ENCODE measurements around the gene ADGRB3. TPM values are rescaled to one million over a fixed set of nuclear protein-coding genes. Genes with fewer than 3 reads are reported as not detected.
"Not testable (repeated sequence)": the region's sequence is repeated elsewhere in the genome, so short reads cannot be mapped to it uniquely, and the experiment has no call there.

The ADGRB3 gene
- total and polyA plus RNA-seq, 7 donors: 0.10 to 0.39 (median 0.21) TPM; not detected in 1

DNA sequence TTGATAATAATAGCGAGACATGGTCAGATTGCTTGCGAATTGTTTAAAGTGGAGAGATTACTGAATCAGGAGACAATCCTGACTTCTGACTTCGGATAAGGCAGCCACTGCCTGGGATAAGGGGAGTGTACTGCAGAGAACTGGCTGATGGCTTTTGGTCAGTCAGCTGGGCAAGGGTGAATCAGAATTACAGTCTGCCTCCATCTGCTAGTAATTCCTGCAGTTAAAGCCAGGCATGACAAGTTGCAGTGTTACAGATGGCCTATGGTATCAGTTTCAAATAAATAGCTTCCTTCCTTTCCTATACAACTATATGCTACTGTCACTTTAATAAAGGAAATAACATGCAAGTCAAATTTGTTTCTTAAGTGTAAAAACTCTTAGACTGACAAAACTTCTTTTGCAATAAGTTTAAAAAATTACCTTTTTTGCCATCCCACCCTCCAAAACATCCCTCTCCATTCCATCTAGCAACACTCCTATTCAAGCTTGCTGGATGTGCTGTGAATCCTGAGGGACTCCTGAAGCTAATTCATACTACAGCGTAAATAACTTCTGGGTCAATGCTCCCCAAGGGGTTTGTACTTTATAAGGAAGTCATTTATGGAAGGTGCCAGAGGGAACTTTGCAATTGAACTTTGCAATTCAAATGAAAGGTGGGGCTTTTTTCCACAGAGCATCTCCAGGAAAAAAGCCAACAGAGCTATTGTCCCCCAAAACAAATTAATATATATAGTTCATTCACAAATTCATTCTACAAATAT, 245.2 kb downstream of the ADGRB3 start:
- intact Hi-C loops (cut with DNase I): no loop called here
- TF ChIP-seq, protein P1, sequence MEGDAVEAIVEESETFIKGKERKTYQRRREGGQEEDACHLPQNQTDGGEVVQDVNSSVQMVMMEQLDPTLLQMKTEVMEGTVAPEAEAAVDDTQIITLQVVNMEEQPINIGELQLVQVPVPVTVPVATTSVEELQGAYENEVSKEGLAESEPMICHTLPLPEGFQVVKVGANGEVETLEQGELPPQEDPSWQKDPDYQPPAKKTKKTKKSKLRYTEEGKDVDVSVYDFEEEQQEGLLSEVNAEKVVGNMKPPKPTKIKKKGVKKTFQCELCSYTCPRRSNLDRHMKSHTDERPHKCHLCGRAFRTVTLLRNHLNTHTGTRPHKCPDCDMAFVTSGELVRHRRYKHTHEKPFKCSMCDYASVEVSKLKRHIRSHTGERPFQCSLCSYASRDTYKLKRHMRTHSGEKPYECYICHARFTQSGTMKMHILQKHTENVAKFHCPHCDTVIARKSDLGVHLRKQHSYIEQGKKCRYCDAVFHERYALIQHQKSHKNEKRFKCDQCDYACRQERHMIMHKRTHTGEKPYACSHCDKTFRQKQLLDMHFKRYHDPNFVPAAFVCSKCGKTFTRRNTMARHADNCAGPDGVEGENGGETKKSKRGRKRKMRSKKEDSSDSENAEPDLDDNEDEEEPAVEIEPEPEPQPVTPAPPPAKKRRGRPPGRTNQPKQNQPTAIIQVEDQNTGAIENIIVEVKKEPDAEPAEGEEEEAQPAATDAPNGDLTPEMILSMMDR (IDR thresholded peaks at IDR 0.05): no peak
- 65 to 73% (median 73%) methylated on average over 4 of the region's 4 CpGs for WGBS, 3 donors
- no peaks in the 10 kb centered on the region for H3K9me3 ChIP-seq
- no peaks in the 10 kb centered on the region for H3K4me1 ChIP-seq
- no peak for DNase-seq
- ATAC-seq: no peak
- no peak overlapping the region for H3K27ac ChIP-seq
- no peaks in the 10 kb centered on the region for H3K36me3 ChIP-seq (ENCODE audit: insufficient read depth in 1 of 2, low read depth in 1 of 2)
- no peak overlapping the region for H3K4me3 ChIP-seq
- H3K27me3 ChIP-seq (ENCODE audit: insufficient read depth in 3 of 3, low read length in 2 of 3): no peaks in the 10 kb centered on the region

DNA sequence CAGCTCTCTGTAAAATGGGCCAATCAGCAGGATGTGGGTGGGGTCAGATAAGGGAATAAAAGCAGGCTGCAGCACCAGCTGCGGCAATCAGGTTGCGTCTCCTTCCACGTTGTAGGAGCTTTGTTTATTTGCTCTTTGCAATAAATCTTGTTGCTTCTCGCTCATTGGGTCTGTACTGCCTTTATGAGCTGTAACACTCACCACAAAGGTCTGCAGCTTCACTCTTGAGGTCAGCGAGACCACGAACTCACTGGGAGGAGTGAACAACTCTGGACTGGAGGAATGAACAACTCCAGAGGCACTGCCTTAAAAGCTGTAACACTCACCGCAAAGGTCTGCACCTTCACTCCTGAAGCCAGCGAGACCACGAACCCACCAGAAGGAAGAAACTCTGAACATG, 248.2 kb downstream of the ADGRB3 start:
- H3K27me3 ChIP-seq (ENCODE audit: insufficient read depth in 3 of 3, low read length in 2 of 3); H3K4me3 ChIP-seq; H3K4me1 ChIP-seq; H3K27ac ChIP-seq; intact Hi-C loops (cut with DNase I); H3K9me3 ChIP-seq; DNase-seq; H3K36me3 ChIP-seq (ENCODE audit: insufficient read depth in 1 of 2, low read depth in 1 of 2); ATAC-seq: not testable (repeated sequence)
- 74 to 78% (median 77%) methylated on average over 9 of the region's 9 CpGs for WGBS, 3 donors

DNA sequence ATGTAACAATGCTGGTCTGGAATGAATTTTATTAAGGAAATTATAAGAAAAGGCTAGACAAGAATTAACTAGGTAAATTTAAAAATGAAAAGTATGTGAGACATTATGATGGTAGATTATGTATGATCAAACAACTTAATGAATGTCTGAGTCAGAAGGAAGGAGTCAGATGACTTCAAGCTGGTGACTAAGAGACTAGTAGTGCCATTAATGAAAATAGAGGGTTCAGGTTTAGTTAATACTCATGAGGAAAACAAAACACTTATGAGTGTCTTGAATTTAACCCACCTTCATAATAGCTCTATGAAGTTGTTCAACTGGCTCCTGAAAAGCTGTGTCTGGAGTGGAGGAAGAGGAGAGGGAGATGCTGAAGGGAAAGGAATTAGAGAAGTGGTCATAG, 256.3 kb downstream of the ADGRB3 start:
- Histone ChIP-seq H3K27ac (no peak overlapping the region), H3K36me3 (ENCODE audit: insufficient read depth in 1 of 2, low read depth in 1 of 2) (no peaks in the 10 kb centered on the region), H3K4me1 (no peaks in the 10 kb centered on the region), H3K4me3 (no peak overlapping the region), H3K27me3 (ENCODE audit: insufficient read depth in 3 of 3, low read length in 2 of 3) (no peaks in the 10 kb centered on the region), H3K9me3 (no peaks in the 10 kb centered on the region)
- ATAC-seq (no peak), DNase-seq (no peak)
- intact Hi-C loops (cut with DNase I): no loop called here
- TF ChIP-seq, protein P1 (IDR thresholded peaks at IDR 0.05): no peak

DNA sequence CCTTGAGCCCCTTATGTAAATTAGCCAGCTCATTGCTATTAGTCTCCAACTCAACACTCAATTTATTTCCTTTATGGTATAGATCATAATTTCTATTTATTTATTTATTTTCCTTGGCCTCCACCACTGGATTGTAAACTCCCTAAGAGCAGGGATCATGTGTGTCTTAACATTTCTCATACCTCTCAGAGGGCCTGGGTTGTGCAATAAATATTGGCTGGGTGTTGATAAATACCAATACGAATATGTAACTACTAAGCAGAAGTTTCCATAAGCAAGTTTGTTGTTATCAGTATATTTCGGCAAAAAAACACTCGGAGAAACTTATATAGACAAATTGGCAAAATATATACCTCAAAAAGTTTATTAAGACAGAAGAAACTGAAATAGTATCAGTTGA, 257.4 kb downstream of the ADGRB3 start:
- TF ChIP-seq, protein P1 (IDR thresholded peaks at IDR 0.05): no peak
- no peak overlapping the region for H3K4me3 ChIP-seq
- WGBS, 3 donors: 85 to 89% (median 85%) methylated on average over 3 of the region's 3 CpGs
- H3K36me3 ChIP-seq (ENCODE audit: insufficient read depth in 1 of 2, low read depth in 1 of 2): no peaks in the 10 kb centered on the region
- intact Hi-C loops (cut with DNase I): no loop called here
- ATAC-seq (no peak), DNase-seq (no peak)
- H3K27ac ChIP-seq: no peak overlapping the region
- no peaks in the 10 kb centered on the region for H3K4me1 ChIP-seq
- H3K27me3 ChIP-seq (ENCODE audit: insufficient read depth in 3 of 3, low read length in 2 of 3): no peaks in the 10 kb centered on the region
- H3K9me3 ChIP-seq: no peaks in the 10 kb centered on the region

DNA sequence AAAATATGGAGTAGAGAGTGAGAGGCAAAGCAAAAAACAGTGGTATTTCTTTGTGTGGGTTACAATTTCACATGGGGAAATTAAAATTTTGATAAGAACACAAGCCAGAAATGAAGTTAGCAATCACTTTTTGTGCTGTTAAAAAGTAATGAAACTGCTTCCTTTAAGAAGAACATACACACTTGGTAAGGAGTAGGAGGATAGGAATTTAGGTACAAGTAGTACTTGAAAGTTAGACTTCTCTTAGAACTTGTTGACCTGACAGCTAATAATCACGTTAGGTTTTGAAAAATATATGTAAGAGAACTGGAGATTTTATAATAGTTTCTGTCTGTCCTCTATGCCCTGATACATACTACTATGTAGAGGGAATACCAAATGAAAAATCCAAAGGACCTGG, 260.8 kb downstream of the ADGRB3 start:
- H3K9me3 ChIP-seq: no peaks in the 10 kb centered on the region
- no peaks in the 10 kb centered on the region for H3K36me3 ChIP-seq (ENCODE audit: insufficient read depth in 1 of 2, low read depth in 1 of 2)
- TF ChIP-seq, protein P1 (IDR thresholded peaks at IDR 0.05): no peak
- H3K27me3 ChIP-seq (ENCODE audit: insufficient read depth in 3 of 3, low read length in 2 of 3): no peaks in the 10 kb centered on the region
- no peak overlapping the region for H3K4me3 ChIP-seq
- ATAC-seq: no peak
- no peaks in the 10 kb centered on the region for H3K4me1 ChIP-seq
- H3K27ac ChIP-seq: no peak overlapping the region
- intact Hi-C loops (cut with DNase I): no loop called here
- no peak for DNase-seq
- 56 to 61% (median 58%) methylated on average over 1 of the region's 1 CpG for WGBS, 3 donors

Data from psoas muscle (tissue), 8 donors.